ENCODE data around the gene NLGN4X.

DNA sequence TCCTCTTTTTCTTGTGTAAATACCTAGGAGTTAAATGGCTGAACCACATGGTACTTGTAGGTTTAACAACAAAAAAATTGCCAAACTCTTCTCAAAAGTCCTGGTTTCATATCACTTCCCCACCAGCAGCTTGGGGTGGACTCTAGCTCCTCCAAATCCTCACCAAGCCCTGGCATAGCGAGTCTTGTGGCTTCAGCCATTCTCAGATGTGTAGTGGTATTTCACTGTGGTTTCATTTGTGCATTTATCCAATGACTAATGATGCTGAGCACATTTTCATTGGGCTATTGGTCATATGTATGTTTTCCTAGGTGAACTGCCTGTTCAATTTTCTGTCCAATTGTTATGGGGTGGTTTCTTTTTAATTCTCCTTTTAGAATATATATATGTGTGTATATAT is 249.3 kb downstream of the NLGN4X start:
- TF ChIP-seq POLR2A (IDR thresholded peaks at IDR 0.05; ENCODE audit: borderline replicate concordance, extremely low read depth, insufficient read depth, insufficient read length), result no peak
- TF ChIP-seq RAD21 (IDR thresholded peaks at IDR 0.05; ENCODE audit: low read depth), result no peak
- TF ChIP-seq ZNF274 (IDR thresholded peaks at IDR 0.05; ENCODE audit: low read depth, low read length), result no peak
- TF ChIP-seq, protein P1, sequence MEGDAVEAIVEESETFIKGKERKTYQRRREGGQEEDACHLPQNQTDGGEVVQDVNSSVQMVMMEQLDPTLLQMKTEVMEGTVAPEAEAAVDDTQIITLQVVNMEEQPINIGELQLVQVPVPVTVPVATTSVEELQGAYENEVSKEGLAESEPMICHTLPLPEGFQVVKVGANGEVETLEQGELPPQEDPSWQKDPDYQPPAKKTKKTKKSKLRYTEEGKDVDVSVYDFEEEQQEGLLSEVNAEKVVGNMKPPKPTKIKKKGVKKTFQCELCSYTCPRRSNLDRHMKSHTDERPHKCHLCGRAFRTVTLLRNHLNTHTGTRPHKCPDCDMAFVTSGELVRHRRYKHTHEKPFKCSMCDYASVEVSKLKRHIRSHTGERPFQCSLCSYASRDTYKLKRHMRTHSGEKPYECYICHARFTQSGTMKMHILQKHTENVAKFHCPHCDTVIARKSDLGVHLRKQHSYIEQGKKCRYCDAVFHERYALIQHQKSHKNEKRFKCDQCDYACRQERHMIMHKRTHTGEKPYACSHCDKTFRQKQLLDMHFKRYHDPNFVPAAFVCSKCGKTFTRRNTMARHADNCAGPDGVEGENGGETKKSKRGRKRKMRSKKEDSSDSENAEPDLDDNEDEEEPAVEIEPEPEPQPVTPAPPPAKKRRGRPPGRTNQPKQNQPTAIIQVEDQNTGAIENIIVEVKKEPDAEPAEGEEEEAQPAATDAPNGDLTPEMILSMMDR (IDR thresholded peaks at IDR 0.05 in 2 of 3, conservative IDR thresholded peaks at IDR 0.05 in 1 of 3; ENCODE audit: borderline replicate concordance in 1 of 3, insufficient read depth in 1 of 3, low read depth in 2 of 3, low read length in 2 of 3), result no peak
- TF ChIP-seq CEBPB (IDR thresholded peaks at IDR 0.05; ENCODE audit: low read depth), result no peak
- TF ChIP-seq POLR2AphosphoS5 (IDR thresholded peaks at IDR 0.05; ENCODE audit: low read depth, low read length), result no peak
- TF ChIP-seq, protein P2, sequence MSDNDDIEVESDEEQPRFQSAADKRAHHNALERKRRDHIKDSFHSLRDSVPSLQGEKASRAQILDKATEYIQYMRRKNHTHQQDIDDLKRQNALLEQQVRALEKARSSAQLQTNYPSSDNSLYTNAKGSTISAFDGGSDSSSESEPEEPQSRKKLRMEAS (IDR thresholded peaks at IDR 0.05), result no peak
- no peak for TF ChIP-seq EZH2phosphoT487 (IDR thresholded peaks at IDR 0.05; ENCODE audit: borderline replicate concordance)
- no peak for TF ChIP-seq SP1 (IDR thresholded peaks at IDR 0.05; ENCODE audit: low read depth)
- no peak for TF ChIP-seq EZH2 (IDR thresholded peaks at IDR 0.05)

Measured in HCT116 (cell line).